Glomerular endothelial cell (primary cell): ENCODE results near the gene BCAS4. TPM values are rescaled to one million over a fixed set of nuclear protein-coding genes. Genes with fewer than 3 reads are reported as not detected.

Experiments
- DNase-seq: peaks from one replicate; pipeline ENCODE4 v3.0.0-alpha.2; 2011; ENCODE audit warnings: low read depth, low spot score; ENCODE audit errors: extremely low read depth
- total RNA-seq: library from RNA; depleted of rRNA; stranded (reverse); fragments of >200 nt; gene quantifications from 2 replicates; pipeline ENCODE4 v1.2.3, GENCODE V29; 2015

The BCAS4 gene
- total RNA-seq, 1 donor from 2014 or later = 1.8 TPM

DNA sequence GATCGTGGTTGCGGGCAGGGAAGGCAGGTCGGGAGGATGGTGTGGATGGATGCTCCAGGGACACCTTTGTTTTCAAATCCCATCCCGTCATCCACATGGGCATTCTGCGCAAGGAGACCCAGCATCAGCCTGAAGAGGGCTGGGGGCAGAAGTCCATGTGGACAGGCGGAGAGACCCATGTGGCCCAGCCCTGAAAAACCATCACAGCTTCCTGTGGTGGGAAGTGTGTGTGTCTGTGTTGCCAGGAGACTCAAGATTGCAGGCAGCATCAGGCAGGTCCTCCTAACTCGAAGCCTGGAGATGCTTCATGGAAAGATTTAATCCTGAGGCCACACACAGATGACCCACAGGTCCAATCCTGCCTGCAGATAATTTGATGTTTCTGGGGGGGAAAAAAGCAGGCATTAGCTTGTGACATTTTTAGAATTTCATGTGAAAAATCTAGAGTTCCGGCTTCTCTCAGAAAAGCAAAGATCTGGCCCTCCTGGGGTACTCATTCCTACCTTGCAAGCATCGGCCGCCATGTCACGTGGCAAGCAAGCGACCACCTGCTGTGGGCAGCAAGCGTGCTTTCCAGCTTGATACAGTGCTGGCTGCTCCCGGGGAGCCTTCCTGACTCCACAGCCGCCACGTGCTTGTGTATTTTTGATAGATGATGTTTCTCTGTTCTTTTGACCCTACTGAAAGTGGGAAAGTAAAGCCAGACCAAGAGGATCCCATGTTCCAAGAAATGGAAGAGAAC is 25.8 kb downstream of the BCAS4 start:
- no peak for DNase-seq

GRCh38 chr20:50821257-50821921 is 26.5 kb downstream of the BCAS4 start:
- no peak for DNase-seq

DNA sequence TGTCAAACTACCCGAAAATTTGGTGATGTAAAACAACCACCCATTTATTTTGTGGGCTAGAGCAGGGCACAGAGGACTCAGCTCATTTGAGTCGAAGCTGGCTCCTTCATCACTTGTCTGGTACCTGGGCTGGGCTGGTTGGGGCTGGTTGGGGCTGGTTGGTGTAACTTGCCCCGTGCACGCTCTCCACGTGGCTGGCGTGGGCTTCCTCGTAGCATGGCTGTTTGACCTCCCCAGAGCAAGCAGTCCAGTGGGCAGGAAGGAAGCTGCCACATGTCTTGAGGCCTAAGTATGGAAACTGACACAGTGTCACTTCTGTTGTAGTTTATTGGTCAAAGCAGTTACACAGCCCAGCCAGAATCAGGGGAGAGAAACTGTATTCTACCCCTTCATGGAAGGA is 27.1 kb downstream of the BCAS4 start:
- no peak for DNase-seq

GRCh38 chr20:50823319-50823718 is 28.5 kb downstream of the BCAS4 start:
- no peak for DNase-seq

DNA sequence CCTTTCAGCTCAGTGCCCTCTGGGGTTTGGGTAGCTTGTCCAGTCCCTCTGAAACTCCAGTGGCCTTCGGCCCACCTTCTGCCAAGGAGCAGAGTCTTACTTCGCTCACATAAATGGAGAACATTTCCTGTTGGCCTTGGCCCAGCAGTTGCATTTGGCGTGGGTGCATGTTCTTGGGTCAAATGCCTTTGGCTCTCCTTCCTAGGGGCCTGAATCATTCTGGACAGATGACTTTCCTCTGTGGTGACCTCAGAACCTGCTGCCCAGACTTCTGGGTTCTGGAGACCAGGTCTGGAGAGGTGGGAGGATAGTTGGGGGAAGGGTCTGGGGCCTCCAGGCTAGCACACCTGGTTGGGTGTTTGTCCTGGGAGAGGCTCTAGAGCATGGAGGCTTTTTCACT is 29.3 kb downstream of the BCAS4 start:
- DNase-seq = no peak

DNA sequence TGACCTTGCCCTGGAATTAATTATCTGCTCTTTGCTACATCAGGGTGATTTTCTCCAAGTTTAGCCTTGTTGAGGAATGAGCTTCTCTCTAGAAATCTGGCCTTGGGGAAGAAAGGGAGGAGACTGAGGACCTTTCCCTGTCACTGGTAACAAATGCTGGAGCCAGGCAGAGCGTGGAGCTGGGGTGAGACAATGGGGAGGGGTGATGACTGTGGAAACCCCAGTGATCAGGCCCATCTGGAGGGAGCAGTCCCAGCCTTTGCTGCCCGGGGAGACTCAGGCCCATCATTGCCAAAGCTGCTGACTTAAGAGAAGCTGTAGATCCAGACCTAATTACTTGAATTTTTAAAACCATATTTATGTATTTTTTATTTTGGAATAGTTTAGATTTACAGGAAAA is 31.3 kb downstream of the BCAS4 start:
- DNase-seq = no peak

- DNase-seq = no peak
These were observed 33.7 kb downstream of the BCAS4 start for GRCh38 chr20:50828363-50829136.

- no peak for DNase-seq
These were observed 36.8 kb downstream of the BCAS4 start for GRCh38 chr20:50831622-50832021.

DNA sequence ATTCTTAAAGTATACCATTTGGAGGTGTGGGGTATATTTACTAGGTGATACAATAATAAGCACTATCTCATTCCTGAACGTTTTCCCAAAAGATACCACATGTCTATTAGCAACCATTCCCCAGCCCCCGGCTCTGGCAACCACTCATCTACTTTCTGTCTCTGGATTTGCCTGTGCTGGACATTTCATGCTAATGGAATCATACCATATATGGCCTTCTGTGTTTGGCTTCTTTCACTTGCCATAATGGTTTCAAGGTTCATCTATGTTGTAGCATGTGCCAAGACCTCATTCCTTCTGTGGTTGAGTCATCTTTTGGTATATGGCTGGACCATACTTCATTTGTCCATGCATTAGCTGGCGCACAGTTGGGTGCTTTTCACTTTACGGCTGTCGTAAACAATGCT is 39.7 kb downstream of the BCAS4 start:
- no peak for DNase-seq

DNA sequence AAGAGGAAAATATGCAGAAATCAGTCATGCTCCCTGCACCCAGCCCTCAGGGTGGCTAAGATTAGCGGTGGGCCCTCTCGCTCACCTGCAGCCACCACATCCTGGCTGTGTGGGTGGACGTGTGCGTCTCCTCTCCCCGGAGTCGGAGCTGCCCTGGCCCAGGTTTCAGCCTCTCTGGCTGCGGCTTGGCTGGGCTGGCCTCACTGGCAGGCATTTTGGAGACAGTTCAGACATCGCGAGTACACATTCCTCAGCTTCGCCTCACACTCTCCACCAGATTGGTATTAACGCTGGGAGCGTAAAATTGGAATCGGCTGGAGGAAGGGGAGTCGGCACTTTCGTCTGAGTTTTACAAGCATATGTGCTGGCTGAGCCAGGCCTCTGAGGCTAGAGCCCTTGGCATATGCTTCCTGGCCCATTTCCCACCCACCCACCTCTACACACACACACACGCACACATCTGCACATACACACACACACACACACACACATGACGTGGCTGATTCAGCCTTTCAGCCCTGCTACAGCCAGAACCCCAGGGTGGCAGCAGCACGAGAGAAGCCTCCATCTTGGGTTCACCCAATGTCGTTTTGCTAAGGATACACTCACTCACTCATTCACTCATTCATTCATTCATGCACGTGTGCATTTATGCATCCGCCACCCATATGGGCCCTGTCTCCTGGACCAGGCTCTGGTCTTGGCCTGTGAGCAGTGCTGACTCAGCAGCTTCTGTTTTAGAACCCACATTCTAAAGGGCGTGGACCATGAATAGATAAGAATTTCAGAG is 42.9 kb downstream of the BCAS4 start:
- no peak for DNase-seq

- no peak for DNase-seq
These were observed 43.4 kb downstream of the BCAS4 start for GRCh38 chr20:50838322-50838625.

DNA sequence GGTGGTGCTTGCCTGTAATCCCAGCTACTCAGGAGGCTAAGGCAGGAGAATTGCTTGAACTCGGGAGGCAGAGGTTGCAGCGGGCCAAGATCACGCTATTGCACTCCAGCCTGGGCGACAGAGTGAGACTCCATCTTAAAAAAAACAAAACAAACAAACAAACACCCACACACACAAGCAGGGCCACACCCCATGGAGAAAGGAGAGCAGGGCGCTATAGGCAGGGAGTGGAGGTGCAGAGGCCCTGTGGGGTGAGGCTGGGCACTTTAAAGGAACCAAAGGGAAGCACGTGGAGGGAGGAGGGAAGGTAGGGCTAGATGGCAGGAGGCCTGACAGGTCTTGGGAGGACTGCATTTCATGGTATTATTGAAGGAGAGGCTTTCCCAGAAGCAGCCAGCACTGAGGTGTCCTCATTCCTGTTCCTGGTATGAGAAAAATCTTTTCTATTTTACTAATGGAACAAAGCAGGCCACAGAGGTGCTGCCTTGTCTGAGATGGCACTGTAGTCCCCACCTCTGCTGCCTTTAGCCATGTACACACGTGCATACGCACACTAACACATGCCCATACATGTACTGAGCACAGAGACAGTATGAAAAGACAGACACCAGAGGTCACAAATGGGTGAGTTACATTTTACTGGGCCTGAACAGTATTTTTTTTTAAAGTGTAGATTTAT is 44.0 kb downstream of the BCAS4 start:
- no peak for DNase-seq

DNA sequence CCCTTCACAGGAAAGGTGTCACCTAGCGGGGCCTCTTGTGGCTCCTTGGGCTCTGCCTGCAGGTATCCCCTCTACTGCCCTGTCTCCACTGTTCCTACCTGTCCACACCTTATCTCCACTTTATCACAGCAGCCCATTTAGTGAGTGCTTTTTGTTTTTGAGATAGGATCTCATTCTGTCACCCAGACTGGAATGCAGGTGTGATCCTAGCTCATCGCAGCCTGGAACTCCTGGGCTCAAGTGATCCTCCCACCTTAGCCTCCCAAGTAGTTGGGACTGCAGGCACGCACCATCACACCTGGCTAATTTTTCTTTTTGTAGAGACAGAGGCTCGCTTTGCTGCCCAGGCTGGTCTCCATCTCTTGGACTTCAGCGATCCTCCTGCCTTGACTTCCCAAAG is 48.0 kb downstream of the BCAS4 start:
- no peak for DNase-seq

- DNase-seq = no peak
These were observed 48.7 kb downstream of the BCAS4 start for GRCh38 chr20:50843331-50844276.

- peak; percentile 16 for DNase-seq
These were observed 49.7 kb downstream of the BCAS4 start for GRCh38 chr20:50844430-50845100.

DNA sequence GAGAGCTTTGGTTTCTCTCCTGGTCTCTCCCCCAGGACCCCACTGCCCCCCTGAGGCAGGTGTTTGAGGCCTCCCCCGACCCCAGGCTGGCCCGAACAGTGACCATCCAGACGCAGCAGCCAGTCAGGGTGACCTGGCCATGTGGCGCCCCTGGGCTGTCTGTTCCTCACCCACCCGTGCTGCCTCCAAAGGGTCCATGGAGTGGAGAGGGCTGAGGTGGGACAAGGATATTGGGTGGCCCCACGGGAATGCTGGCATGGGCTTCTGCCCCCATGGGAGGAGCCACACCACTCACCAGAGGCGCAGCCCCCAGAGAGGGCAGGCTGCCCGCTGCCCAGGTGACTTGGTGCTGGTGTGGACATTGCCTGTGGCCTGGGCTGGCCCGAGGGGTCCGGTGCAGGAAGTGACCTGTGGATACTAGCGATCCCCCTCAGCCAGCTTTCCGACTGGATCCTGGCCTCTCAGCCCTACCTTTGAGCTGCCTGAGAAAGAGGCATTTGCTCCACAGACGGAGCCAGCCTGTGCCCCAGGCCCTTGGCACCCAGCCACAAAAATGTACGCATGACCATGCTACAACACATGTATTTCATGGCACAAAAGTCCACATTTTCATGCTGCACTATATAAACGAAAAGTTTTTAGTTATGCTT is 50.8 kb downstream of the BCAS4 start:
- DNase-seq = no peak

GRCh38 chr20:50848341-50848808 is 53.5 kb downstream of the BCAS4 start:
- DNase-seq = no peak
